HG02588 (cell line): ENCODE data around the gene IMMP2L.
"Not testable (repeated sequence)": the region's sequence is repeated elsewhere in the genome, so short reads cannot be mapped to it uniquely, and the experiment has no call there.

Source experiments
- ATAC-seq: cut with Tn5 transposase; IDR thresholded peaks from one replicate; pipeline ENCODE4 v1.9.1; 2021; ENCODE audit warnings: mild to moderate bottlenecking, moderate library complexity; ENCODE audit not compliant: unreplicated experiment

Gene IMMP2L

DNA sequence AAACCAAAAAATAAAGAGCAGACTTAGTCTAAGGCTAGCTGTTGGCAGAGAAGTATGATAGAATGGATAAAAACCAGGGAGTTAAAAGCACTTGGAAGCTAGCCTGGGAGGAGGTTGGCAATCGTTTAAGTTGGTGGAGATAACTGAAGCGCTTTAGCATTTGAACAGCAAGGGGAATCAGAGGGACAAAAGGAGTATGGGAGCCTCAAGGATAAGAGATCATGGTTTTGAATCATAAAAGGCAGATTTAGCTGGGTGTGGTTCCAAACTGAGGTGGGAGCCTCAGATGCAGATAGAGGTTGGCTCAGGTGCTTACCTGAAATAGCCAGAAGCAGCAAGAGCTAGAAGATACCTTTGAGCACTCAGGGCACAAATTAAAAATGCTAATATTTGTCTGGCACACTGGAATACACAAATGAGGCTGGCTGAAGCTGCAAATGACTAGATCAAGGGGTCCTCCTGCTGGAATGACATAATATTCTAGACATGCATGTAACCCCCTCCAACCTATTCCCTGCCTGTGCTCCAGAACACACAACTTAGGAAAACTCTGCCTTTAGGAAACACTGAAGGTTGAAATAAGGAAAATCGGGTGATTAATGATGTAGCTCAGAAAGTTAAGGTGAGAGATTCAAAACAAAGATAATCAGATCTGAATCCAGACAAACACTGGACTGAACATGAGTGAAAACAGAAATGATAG, 843.6 kb downstream of the IMMP2L start:
- no peak for ATAC-seq

DNA sequence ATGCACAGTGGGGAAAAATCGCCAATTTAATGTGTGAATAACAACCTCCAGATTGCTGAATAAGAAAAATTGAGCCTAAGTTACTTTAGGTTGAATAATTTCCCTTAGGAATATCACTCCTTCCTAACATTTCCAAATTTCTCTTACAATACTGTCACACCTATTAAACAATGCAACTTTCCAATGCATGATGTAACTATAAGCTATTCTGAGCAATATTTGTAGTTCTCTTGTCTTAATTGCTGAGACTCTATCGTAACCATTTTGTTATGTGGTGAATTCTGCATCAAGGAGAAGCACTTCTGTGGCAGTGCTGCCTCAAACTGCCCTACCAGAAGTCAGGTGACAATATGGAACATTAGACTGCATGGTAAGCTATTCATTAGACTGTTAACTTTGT, 858.1 kb downstream of the IMMP2L start:
- ATAC-seq = no peak

DNA sequence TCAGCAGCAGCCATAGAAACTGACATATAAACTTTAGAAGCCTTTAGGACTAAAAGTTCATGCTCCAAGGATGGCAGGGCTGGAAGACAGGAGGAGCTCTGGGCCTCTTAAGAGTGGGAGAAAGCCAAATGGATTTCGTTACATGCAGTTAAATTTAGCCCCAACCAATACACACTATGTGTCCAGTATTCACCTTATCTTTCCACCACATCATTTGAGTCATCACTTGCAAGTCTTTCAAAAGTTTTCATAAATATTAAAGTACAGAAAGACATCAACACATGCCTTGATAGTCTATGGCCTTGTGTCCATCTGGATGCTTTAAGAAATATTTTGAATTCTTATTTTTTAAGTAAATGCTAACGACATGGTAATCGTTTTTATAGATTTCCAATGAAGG, 863.7 kb downstream of the IMMP2L start:
- ATAC-seq = no peak

DNA sequence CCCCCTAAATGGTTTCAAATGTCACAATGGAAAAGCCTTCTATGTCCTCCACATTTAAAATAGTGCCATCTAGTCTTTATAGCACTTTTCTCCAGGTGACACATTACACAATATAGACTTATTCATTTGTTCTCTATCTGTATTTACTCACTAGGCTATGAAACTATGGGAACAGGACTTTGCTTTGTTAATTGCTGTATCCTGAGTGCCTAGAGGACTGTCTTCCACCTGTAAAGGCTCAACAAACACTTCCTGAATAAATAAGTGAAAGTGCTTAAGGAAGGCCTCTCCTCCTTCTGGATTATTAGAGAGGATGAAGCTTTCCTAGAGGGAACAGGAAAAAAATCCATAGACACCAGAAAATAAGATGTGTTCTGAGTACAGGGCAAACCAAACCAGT, 868.9 kb downstream of the IMMP2L start:
- no peak for ATAC-seq

DNA sequence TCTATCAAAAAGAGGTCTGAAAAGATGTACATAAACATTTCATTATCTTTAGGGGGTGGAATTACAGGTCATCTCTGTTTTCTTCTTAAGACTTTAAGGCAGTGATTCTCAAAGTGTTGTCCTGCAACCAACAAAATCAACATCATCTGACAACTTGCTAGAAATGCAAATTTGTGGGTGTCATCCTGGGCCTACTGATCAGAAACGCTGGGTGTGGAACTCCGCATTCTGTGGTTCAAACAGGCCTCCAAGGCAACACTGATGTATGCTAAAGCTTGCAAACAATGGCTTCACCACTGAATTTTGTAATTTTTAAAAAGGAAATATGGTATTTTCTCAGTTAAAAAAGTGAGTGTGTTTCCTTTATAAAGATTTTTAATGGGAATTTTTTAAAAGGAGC, 873.4 kb downstream of the IMMP2L start:
- no peak for ATAC-seq

DNA sequence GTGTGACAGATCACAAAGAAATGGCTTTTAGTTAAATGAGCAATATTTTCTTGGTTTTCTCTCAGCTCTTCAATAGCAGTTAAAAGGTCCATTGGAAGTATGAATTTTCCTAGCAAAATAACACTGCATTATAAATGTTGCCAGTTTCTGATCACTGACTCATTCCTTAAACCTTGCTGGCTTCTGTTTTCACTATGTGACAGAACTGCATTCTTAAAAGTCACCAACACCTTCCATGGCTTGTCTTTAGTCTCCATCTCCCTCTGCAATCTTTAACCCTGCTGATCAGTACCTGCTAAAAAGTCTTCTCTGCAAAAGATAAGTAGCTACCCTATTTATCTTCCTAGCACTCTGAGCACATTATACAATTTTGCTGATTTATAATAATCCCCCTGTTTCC, 876.4 kb downstream of the IMMP2L start:
- ATAC-seq = no peak

DNA sequence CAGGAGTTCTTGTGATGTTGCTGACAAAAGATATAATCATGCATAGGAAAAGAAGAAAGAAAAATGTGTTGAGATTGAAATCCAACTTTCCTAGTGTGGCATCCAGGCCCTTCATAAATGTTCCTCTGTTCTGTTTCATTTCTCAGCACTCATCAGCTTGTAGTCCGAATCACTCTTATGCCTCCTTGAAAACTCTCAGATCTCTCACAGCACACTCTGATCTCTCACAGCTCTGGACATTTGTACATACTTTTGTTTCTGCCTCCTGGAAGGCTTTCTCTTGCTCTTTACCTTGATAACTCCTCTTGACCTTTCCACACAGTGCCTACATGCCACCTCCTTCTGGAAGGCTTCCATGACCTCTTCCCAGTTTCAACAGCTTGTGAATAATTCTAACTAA, 880.4 kb downstream of the IMMP2L start:
- ATAC-seq = no peak

DNA sequence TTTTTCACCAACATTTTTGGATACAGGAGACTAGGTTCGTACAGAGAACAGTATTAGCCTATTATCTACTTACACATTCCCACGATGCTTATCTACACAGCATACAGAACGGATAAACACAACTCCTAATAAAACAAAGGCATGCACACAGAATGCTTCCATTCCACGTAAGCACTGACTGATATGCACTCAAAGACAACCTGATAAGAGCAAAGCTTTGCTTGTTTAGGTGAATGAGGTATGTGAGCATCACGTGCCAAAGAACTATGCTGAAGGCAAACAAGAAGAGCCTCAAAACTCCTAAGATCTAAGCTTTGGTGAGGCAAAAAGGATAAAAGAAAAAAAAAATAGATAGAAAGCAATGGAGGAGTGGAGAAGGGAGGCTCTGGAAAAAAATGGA, 884.9 kb downstream of the IMMP2L start:
- ATAC-seq = no peak

DNA sequence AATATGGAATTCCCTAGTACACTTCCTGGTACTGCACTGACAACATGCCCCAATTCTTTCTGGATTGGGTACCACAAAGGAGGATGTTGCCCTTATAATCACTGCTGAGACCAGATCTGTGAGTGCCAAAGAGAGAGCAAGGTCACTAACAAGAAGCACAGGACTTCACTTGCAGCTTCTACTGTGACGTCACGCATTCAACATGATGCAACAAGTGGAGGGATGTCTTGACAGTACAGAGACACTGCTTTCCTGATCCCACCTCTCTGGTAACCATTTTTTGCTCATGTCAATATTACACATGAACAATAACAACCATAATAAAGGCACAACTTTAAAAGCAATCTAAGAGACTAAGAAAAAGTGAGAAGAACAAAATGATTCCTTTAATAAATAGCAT, 885.5 kb downstream of the IMMP2L start:
- ATAC-seq = no peak

DNA sequence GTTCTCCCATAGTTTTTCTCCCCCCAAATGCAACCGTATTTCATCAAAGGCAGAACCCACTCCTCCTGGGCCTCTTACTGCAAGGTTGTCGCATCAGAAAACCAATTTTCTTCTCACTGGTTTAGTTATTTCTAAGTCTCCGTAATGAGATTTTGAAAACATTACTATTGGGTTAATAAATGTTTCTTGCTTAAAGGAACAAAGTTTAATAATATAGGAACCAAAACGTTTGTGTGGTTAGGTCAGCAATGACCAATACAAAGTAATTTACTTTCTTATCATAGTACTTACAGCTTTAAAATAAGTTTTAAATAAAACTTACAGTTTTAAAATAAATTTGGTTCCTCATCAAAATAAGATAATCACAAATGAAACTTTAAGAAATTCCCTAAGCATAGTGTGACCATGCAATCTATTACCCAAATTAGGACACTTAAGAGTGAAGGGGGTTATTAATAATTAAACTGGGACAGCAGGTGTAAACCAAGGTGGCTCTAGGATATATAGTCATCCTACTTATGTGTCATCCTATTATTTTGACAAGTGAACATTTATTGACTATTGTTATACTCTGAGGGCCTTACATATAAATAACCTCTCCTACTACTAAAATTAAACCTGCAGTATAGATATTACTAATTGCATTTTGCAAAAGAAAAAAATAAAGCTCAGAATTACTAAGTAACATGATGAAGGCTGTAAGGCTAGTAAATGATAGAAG, 886.7 kb downstream of the IMMP2L start:
- ATAC-seq = no peak

DNA sequence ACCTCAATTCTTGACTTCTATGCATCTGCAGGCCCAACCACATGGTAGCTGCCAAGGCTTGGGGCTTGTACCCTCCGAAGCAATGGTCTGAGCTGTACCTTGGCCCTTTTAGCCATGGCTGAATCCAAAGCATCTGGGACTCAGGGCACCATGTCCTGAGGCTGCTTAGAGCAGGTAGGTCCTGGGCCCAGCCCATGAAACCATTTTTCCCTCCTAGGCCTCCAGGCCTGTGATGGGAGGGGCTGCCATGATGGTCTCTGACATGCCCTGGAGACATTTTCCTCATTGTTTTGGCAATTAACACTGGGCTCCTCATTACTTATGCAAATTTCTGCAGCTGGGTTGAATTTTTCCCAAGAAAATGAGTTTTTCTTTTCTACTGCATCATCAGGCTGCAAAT, 889.1 kb downstream of the IMMP2L start:
- no peak for ATAC-seq

DNA sequence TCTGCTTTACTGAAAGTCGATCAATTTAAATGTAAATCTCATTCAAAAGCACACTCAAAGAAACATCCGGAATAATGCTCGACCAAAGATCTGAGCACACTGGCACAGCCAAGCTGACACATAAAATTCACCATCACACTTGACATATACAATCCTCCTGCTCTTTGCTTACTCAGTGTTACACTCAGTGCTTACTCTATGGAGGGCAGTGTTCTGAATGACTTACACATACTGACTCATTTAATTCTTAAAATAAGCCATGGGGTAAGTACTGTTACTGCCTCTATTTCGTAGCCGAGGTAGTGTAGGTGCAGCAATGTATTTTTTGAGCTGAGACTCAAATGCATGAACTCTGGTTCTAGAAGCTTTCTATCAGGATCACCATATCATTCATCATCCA, 892.9 kb downstream of the IMMP2L start:
- ATAC-seq = no peak

DNA sequence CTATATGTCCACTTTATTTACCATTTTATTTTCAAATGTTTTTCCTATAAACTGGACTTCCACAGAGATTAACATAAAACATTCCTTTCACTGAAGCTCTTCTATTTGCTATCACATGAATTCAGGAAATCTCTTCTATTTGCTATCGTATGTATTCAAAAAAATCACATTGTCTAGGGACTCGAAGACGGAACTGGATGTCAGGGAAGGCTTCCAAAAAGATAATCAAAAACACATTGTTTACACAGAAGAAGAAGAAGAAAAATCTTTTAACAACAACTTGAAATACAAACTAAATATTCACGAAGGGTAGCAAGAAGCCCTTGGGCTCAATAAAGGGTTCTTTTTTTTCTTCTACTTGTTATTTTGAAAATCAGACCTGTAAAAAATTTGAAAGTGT, 897.5 kb downstream of the IMMP2L start:
- ATAC-seq = no peak

DNA sequence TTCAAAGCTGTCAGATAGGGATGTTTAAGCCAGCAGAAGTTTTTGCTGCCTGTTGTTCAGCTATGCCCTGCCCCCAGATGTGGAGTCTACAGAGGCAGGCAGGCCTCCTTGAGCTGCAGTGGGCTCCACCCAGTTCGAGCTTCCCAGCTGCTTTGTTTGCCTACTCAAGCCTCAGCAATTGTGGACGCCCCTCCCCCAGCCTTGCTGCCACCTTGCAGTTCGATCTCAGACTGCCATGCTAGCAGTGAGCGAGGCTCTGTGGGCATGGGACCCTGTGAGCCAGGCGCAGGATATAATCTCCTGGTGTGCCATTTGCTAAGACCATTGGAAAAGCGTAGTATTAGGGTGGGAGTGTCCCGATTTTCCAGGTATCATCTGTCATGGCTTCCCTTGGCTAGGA, 901.7 kb downstream of the IMMP2L start:
- not testable (repeated sequence) for ATAC-seq

DNA sequence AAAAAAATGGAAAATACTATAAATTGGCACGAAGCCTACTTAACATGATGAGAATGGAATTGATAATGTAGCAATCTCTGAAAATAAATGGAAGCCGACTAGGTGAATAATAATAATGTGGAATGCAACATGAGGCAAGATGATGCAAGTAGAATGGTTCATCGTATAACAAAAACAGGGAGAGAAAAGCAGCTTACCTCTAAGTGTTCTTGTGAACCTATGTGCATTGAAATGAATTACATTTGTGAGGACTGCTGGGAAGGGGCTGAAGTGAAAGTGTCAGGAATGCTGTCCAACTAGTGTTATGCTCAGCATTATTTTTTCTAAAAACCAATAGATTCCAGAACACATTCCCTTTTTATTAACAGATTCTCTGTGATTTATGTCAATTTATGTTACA, 912.0 kb downstream of the IMMP2L start:
- ATAC-seq = no peak

DNA sequence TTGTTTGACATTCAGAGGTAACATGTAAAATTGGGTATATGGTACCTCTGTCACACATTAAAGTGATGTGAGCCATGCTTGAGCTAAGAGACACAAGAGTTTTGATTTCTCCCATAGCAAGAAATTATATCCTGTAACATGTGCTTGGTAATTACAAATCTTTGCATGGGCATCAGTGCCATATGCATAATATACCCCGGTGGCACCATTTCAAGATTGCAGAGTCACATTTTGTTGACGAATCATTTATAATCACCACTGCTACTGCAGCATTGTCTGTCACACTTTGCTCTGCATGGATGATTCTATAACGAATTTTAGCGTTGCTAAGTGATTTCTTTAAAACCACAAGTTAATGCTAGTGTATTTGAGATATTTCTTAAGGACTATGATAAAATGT, 915.0 kb downstream of the IMMP2L start:
- ATAC-seq = no peak

DNA sequence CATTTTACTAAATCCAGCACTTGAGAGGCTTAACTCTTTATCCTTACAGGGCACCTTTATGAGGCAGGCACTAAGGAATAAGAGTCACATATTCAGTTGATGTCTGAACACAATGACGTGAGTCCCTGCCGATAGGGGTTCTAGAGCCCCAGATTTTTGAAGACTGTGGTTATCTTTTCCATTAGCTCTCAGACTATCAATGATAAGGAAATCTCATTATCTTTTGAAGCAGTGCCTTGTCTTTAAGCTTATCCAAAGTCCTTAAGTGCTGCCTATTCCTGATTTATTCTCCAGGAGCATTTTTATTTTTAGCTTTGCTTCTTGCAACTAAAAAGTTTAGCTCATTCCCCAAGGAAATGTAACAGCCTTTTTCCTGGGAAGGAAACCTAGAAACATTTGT, 915.5 kb downstream of the IMMP2L start:
- ATAC-seq = no peak

DNA sequence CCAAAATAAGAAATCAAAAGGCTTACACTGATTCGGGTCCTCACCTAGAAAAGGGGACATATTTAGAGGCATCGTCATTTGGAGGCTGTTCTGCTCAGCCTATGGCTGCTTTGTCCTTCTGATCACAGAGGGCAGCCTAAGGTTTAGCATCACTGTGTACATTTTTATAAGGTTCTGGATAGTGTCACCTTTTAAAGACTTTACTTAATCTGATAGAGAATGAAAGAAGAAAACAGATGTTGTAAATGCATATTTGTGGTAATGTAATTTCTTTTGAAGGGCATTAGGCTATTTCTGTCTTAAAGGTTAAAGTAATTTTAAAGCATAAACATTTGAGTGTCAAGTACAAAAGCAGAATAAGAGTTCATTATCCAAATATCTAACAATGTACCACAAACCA, 916.7 kb downstream of the IMMP2L start:
- ATAC-seq = no peak

DNA sequence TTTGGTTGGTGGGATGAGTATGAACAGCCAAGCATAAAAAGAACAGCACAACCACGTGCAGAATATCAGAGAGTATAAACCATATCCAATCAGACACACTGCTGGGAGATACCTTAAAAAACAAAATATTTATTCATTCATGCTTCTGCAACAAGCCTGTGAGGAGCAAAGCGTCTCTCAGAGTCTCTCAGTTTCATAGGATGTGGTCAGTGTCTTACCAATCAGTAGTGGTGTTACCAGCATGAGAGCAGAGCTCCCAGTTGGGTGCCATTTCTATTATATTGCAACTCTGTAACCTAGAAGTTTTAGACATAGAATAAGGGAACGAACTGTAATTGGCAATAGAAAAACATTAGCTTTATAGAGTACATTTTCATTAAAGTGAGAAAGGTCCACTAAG, 917.2 kb downstream of the IMMP2L start:
- no peak for ATAC-seq

DNA sequence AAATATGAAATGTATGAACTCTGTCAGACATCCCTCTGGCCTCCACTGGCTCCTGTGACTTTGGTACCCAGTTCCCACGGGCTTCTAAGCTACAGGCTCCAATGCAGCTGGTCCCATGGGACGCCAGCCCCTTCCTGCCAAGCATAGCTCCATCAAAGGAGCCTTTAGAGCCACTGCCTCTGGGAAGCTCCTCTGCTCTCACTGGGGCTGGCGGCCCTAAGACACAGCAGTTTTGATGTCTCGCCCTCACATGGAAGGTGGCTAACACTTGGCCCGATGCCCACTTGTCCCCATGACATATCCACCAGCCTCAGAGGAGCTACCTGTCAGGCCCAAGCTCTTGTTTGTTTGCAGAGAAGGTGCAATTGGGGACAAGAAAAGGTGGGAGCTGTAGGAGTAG, 925.0 kb downstream of the IMMP2L start:
- ATAC-seq = no peak

DNA sequence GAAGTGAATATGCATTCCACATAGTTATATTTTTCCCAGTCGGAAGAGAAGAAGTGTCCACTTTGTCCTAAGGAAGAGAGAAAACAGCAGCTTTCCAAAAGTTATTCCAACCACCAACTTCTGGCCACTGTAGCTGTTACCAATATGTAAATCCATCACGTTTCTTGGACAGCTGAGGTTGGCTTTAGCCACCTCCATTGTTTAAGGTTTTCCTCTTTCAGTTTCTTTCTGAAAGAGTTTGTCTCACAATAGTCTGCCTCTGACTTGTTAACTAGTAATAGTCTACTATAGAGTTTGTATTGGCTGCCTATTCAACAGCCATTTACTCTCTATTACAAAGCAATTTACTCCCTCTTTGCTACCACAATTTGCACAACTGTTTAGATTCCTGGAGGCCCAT, 929.0 kb downstream of the IMMP2L start:
- no peak for ATAC-seq

DNA sequence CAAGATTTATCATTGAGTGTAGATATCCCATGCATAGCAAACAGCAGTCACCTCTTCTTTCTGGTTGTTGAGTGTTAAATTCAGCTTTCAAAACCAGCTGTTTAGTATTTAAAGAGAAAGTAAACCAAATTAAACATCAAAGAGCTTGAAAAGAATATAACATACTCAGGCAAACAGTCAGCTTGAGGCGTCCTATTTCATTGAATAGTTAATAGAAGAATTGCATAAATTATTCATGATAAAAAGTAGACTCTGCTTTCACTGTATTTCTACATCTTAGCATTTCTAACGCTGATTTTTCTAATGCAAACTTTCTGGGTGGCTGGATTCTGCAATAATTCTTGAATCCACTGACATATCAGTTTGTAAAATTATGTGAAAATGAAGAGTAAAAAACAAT, 935.9 kb downstream of the IMMP2L start:
- ATAC-seq = no peak

DNA sequence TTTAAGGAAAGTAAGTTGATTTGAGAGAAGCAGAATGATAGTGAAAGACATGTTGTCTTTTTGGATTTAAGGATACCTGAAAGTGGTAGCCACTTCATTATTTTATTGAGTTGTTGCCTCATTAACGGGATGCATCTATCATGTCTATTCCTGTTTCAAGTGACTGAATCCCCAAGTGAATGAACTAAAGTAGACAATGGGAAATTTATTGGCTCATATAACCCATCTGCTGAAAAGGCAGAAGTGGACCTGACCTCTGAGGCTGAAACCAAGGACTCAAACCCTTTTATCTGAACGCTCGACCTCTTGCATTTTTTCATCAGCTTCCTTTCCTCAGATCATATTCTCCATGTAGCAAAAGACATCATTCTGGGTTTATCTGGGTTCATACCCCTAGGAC, 937.0 kb downstream of the IMMP2L start:
- ATAC-seq = no peak
